ENCODE data around the gene EED. TPM values are rescaled to one million over a fixed set of nuclear protein-coding genes. Genes with fewer than 3 reads are reported as not detected.

The EED gene
- polyA plus RNA-seq, 1 experiment = 17.5 TPM

DNA sequence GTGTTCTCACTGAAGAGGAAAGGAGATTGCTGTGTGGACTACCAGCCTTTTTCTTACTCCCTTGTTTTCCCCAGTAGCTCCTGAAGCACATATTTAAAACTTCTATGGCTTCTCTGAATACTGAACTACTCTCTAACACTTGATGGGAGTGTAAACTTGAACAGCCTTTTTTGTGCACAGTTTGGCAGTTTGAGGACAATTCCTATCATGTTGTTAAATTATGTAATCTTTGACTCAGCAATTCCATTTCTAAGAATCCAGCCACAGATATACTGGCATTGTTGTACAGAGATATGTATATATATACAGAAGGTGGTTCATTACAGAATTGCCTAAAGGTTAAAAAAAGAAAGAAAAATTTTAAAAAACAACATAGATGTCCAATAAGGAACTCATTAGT is 47.1 kb upstream of the EED start:
- no peak for DNase-seq (ENCODE audit: low read depth, low spot score)
- ChIA-PET CTCF (interaction anchor here (1.4 to 2.1 kb wide), 1 partner anchor 155 kb away, joined by 7 read pairs; no protein-coding TSS in a partner anchor), POLR2A (no interaction called here)
- Histone ChIP-seq H3K4me3 (ENCODE audit: low read depth, low read length) (no peak overlapping the region), H3K27ac (ENCODE audit: low read depth, low read length) (no peak overlapping the region), H3K27me3 (ENCODE audit: control insufficient read depth, insufficient read depth, low read length) (no peaks in the 10 kb centered on the region), H3K9me3 (ENCODE audit: control insufficient read depth, insufficient read depth, low read length) (no peaks in the 10 kb centered on the region)
- TF ChIP-seq, protein P1, sequence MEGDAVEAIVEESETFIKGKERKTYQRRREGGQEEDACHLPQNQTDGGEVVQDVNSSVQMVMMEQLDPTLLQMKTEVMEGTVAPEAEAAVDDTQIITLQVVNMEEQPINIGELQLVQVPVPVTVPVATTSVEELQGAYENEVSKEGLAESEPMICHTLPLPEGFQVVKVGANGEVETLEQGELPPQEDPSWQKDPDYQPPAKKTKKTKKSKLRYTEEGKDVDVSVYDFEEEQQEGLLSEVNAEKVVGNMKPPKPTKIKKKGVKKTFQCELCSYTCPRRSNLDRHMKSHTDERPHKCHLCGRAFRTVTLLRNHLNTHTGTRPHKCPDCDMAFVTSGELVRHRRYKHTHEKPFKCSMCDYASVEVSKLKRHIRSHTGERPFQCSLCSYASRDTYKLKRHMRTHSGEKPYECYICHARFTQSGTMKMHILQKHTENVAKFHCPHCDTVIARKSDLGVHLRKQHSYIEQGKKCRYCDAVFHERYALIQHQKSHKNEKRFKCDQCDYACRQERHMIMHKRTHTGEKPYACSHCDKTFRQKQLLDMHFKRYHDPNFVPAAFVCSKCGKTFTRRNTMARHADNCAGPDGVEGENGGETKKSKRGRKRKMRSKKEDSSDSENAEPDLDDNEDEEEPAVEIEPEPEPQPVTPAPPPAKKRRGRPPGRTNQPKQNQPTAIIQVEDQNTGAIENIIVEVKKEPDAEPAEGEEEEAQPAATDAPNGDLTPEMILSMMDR (IDR thresholded peaks at IDR 0.05; ENCODE audit: low read depth, low read length) = no peak

- Histone ChIP-seq H3K27ac (ENCODE audit: low read depth, low read length) (no peak overlapping the region), H3K9me3 (ENCODE audit: control insufficient read depth, insufficient read depth, low read length) (no peaks in the 10 kb centered on the region), H3K27me3 (ENCODE audit: control insufficient read depth, insufficient read depth, low read length) (no peaks in the 10 kb centered on the region), H3K4me3 (ENCODE audit: low read depth, low read length) (no peak overlapping the region)
- DNase-seq (ENCODE audit: low read depth, low spot score) = no peak
- TF ChIP-seq, protein P1 (IDR thresholded peaks at IDR 0.05; ENCODE audit: low read depth, low read length) = no peak
- POLR2A ChIA-PET = no interaction called here
- CTCF ChIA-PET = interaction anchor here (0.6 to 1.4 kb wide), 5 partner anchors 20 to 519 kb away, joined by 3 to 7 read pairs (median 4); partner anchors contain the start of gene CCDC83
These were observed 46.4 kb upstream of the EED start for GRCh38 chr11:86198139-86198538.

DNA sequence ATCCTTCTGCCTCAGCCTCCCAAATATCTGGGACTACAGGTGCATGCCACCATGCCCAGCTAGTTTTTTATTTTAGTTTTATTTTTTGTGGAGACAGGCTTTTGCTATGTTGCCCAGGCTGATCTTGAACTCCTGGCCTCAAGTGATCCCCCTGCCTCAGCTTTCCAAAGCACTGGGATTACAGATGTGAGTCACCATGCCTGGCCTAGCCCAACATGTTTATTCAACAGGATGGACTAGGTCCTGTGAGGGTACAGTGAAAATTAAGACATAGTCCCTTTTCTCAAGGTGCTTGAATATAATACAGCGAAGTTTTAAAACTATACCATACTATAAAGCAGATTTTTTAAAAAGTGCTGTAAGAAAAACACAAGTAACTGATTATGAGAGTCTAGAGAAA is 45.2 kb upstream of the EED start:
- Histone ChIP-seq H3K4me3 (ENCODE audit: low read depth, low read length) (no peak overlapping the region), H3K9me3 (ENCODE audit: control insufficient read depth, insufficient read depth, low read length) (no peaks in the 10 kb centered on the region), H3K27ac (ENCODE audit: low read depth, low read length) (no peak overlapping the region), H3K27me3 (ENCODE audit: control insufficient read depth, insufficient read depth, low read length) (no peaks in the 10 kb centered on the region)
- ChIA-PET POLR2A (no interaction called here), CTCF (interaction anchor here (1.6 kb wide), 1 partner anchor 19 kb away, joined by 3 read pairs; no protein-coding TSS in a partner anchor)
- no peak for DNase-seq (ENCODE audit: low read depth, low spot score)
- TF ChIP-seq, protein P1 (IDR thresholded peaks at IDR 0.05; ENCODE audit: low read depth, low read length) = no peak

DNA sequence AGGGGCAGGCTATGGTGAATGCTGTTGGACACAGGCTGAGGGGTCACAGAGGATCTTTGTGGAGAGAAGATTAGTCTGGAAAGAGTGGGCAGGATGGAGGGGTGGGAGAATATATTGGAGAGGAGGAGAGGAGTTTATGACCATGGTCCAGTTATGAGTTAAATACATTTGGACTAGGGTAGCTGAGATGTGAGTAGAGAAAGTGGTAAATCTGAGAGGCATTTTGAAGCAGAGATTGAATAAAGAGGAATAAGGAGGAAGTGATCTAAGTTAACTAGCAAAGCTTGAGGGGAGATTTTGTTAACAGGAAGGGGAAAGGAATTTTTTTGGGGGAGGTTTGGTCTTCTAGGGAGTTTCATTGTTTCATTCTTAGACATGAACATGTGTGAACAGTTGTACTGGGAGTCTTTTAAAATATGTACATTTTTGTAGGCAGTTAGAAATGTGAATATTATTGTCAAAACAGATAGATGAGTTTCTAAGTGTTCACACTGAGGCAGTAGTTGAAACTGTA is 43.1 kb upstream of the EED start:
- DNase-seq (ENCODE audit: low read depth, low spot score) = no peak
- CTCF ChIA-PET = interaction anchor here (0.6 to 2.6 kb wide), 5 partner anchors 8 to 392 kb away, joined by 3 to 11 read pairs (median 3); no protein-coding TSS in a partner anchor
- no peak overlapping the region for H3K4me3 ChIP-seq (ENCODE audit: low read depth, low read length)
- no peaks in the 10 kb centered on the region for H3K27me3 ChIP-seq (ENCODE audit: control insufficient read depth, insufficient read depth, low read length)
- H3K9me3 ChIP-seq (ENCODE audit: control insufficient read depth, insufficient read depth, low read length) = no peaks in the 10 kb centered on the region
- no peak overlapping the region for H3K27ac ChIP-seq (ENCODE audit: low read depth, low read length)
- POLR2A ChIA-PET = interaction anchor here (1.3 kb wide), 1 partner anchor 132 kb away, joined by 4 read pairs; the partner anchor contains the start of gene PICALM
- TF ChIP-seq, protein P1 (IDR thresholded peaks at IDR 0.05; ENCODE audit: low read depth, low read length) = no peak

DNA sequence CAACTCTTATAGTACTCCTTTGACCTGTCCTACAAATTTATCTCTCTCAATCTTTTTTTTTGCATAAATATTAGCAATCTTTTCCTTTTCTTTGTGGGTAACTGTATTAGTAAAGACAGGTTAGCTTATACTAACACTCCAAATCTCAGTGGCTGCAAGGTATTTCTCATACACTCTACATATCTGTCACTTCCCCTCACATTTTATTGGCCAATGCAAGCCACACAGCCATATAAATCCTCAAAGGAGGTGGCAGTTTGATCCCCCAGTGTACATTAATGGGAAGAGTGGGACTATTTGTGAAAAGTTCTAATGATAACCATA is 42.6 kb upstream of the EED start:
- CTCF ChIA-PET = interaction anchor here (0.6 to 2.6 kb wide), 5 partner anchors 9 to 393 kb away, joined by 3 to 11 read pairs (median 3); no protein-coding TSS in a partner anchor

More for the DNA sequence above, 42.6 kb upstream of the EED start:
- Histone ChIP-seq H3K9me3 (ENCODE audit: control insufficient read depth, insufficient read depth, low read length) (no peaks in the 10 kb centered on the region), H3K4me3 (ENCODE audit: low read depth, low read length) (no peak overlapping the region; the same call in 1 of the 2 replicates), H3K27me3 (ENCODE audit: control insufficient read depth, insufficient read depth, low read length) (no peaks in the 10 kb centered on the region), H3K27ac (ENCODE audit: low read depth, low read length) (no peak overlapping the region)
- TF ChIP-seq, protein P1 (IDR thresholded peaks at IDR 0.05; ENCODE audit: low read depth, low read length) = no peak
- DNase-seq (ENCODE audit: low read depth, low spot score) = no peak
- POLR2A ChIA-PET = interaction anchor here (1.3 kb wide), 1 partner anchor 133 kb away, joined by 4 read pairs; the partner anchor contains the start of gene PICALM
